Glomerular endothelial cell (primary cell): ENCODE data around the gene SCGB1C2. TPM values are rescaled to one million over a fixed set of nuclear protein-coding genes. Genes with fewer than 3 reads are reported as not detected.

Source experiments
- total RNA-seq: library from RNA; depleted of rRNA; stranded (reverse); fragments of >200 nt; gene quantifications from 2 replicates; pipeline ENCODE4 v1.2.3, GENCODE V29; 2015

SCGB1C2 gene
- total RNA-seq, 1 donor from 2014 or later = not detected

Other genes starting within 250 kb of the SCGB1C2 start
- 9.5 and 19.4 TPM in 2 replicates for gene DOC2B, start 44.1 kb downstream of the SCGB1C2 start, total RNA-seq
- 16.1 and 18.7 TPM in 2 replicates for gene RPH3AL, start 215.2 kb downstream of the SCGB1C2 start, total RNA-seq